Panc1 (cell line): ENCODE results near the gene SBF1. TPM values are rescaled to one million over a fixed set of nuclear protein-coding genes. Genes with fewer than 3 reads are reported as not detected.

ENCODE experiments used
- ATAC-seq: fragments of 200-7000 bp; cut with Tn5 transposase; 2 replicates; pipeline ENCODE4 v1.9.1; 2020; ENCODE audit warnings: mild to moderate bottlenecking, moderate library complexity
- BruUV-seq: library from RNA; stranded (reverse); fragments of 400-500 nt; replicated peaks from 2 replicates; lab custom pipeline; 2021; lab: Mats Ljungman, UMichigan
- CTCF ChIA-PET: fragments of 300-600 bp; sonication (Branson Sonifier 250); formaldehyde crosslinking; loops from one replicate; lab custom pipeline; 2022; ENCODE audit warnings: antibody characterized with exemption; lab: Charles Lee
- POLR2A ChIA-PET: fragments of 300-600 bp; sonication (Branson Sonifier 250); formaldehyde crosslinking; loops from one replicate; lab custom pipeline; 2022; ENCODE audit warnings: antibody characterized with exemption; lab: Charles Lee
- DNase-seq: peaks from one replicate; pipeline ENCODE4 v3.0.0-alpha.2; 2010; ENCODE audit warnings: low read depth, low spot score
- H3K27ac ChIP-seq: 2 replicates; pipeline ENCODE4 v1.5.1; 2011; ENCODE audit warnings: mild to moderate bottlenecking, low read length, inconsistent platforms
- H3K27me3 ChIP-seq: fragments of 200-500 bp; sonication (Bioruptor generic); 2 replicates; pipeline ENCODE4 v1.6.0; 2014; ENCODE audit warnings: low read length, inconsistent platforms; ENCODE audit not compliant: control insufficient read depth, insufficient read depth
- H3K36me3 ChIP-seq: fragments of 200-500 bp; sonication (Bioruptor generic); 2 replicates; pipeline ENCODE4 v1.5.1; 2014; ENCODE audit warnings: inconsistent platforms, mild to moderate bottlenecking, low read length, moderate library complexity; ENCODE audit not compliant: control insufficient read depth, insufficient read depth
- H3K4me1 ChIP-seq: 2 replicates; pipeline ENCODE4 v1.5.1; 2011; ENCODE audit warnings: inconsistent platforms, mild to moderate bottlenecking, low read length, moderate library complexity; ENCODE audit not compliant: control insufficient read depth, insufficient read depth
- H3K4me3 ChIP-seq, 2 experiments: 2 replicates each; pipeline ENCODE4 v1.5.1; 2011 to 2012; ENCODE audit warnings: low read depth in 2 of 2, low read length in 2 of 2, mild to moderate bottlenecking in 2 of 2, inconsistent platforms in 1 of 2, moderate library complexity in 1 of 2
- H3K9me3 ChIP-seq: fragments of 200-500 bp; sonication (Bioruptor generic); 2 replicates; pipeline ENCODE4 v1.5.1; 2014; ENCODE audit warnings: low read depth, mild to moderate bottlenecking, inconsistent platforms, low read length, moderate library complexity; ENCODE audit not compliant: control insufficient read depth, insufficient read depth
- POLR2AphosphoS5 ChIP-seq: IDR thresholded peaks from 2 replicates; pipeline ENCODE4 v1.6.1; 2012; ENCODE audit warnings: mild to moderate bottlenecking, low read depth, low read length, moderate library complexity
- SIN3A ChIP-seq: IDR thresholded peaks from 2 replicates; pipeline ENCODE4 v1.6.1; 2012; ENCODE audit warnings: low read depth, mild to moderate bottlenecking, low read length, moderate library complexity, borderline replicate concordance; ENCODE audit not compliant: insufficient read depth
- TCF7L2 ChIP-seq: IDR thresholded peaks from 2 replicates; pipeline ENCODE4 v1.6.1; 2011; ENCODE audit warnings: mild to moderate bottlenecking, low read depth, low read length, inconsistent platforms
- in situ Hi-C: cut with HindIII; loops from 2 replicates; pipeline ENCODE4 v1.10.0; 2016; ENCODE audit warnings: low sequenced_read_pairs, low pct_unique_long_range_greater_than_20kb
- intact Hi-C: fragments of 100-400 bp; cut with micrococcal nuclease; formaldehyde crosslinking; loops from one replicate; pipeline ENCODE4 v1.10.0; 2022; ENCODE audit not compliant: unreplicated experiment
- total RNA-seq: library from RNA; stranded (reverse); gene quantifications from one replicate; pipeline ENCODE4 v1.2.1, GENCODE V29; 2021; ENCODE audit not compliant: unreplicated experiment
- TF ChIP-seq, protein P1 (sequence below): fragments of 450-650 bp; IDR thresholded peaks from 2 replicates; pipeline ENCODE4 v1.5.1; 2017; ENCODE audit warnings: mild to moderate bottlenecking
- TF ChIP-seq, protein P2 (sequence below), 2 experiments: IDR thresholded peaks; 2 replicates each; pipeline ENCODE4 v1.6.1; 2011 to 2012; ENCODE audit warnings: low read depth in 2 of 2, control low read depth in 1 of 2, low read length in 1 of 2, mild to moderate bottlenecking in 1 of 2, moderate library complexity in 1 of 2; ENCODE audit not compliant: insufficient read depth in 1 of 2

The SBF1 gene
- total RNA-seq, 1 experiment from 2014 or later: 59.2 TPM

DNA sequence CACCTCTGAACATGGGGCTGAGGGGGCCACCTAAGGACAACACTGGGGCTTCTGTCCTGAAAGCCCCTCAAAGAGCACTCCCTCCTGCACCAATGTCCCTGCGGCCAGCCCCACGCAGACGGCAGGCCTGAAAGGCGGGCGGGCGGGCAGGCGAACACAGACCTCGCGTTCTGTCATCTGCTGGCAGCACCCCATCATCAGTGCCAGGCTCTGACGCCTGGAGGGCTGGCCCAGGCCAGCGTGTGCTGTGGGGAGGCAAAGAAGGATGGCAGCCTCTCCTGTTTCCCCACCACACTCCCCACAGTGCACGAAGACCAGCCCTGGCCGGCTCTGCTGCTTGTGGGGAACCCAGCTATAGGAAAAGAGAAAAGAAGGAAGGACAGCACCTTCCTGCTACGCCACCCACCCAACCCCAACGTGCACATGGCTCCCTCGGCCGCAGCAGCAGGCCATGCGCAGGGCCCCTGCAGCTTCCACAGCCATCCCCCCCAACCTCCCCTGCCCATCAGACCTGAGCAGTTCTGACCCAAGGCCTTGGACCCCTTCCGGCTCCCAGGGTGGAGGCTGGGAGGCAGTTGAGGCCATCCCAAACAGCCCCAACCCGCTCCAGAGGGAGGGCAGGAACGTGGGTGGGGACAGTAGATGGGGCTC lies 3.5 kb downstream of the SBF1 start:
- TF ChIP-seq POLR2AphosphoS5: no peak
- TF ChIP-seq, protein P1, sequence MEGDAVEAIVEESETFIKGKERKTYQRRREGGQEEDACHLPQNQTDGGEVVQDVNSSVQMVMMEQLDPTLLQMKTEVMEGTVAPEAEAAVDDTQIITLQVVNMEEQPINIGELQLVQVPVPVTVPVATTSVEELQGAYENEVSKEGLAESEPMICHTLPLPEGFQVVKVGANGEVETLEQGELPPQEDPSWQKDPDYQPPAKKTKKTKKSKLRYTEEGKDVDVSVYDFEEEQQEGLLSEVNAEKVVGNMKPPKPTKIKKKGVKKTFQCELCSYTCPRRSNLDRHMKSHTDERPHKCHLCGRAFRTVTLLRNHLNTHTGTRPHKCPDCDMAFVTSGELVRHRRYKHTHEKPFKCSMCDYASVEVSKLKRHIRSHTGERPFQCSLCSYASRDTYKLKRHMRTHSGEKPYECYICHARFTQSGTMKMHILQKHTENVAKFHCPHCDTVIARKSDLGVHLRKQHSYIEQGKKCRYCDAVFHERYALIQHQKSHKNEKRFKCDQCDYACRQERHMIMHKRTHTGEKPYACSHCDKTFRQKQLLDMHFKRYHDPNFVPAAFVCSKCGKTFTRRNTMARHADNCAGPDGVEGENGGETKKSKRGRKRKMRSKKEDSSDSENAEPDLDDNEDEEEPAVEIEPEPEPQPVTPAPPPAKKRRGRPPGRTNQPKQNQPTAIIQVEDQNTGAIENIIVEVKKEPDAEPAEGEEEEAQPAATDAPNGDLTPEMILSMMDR: no peak
- in situ Hi-C loops (no loop called here), intact Hi-C loops (no loop called here)
- H3K9me3 ChIP-seq: no peaks in the 10 kb centered on the region
- H3K27me3 ChIP-seq: no peaks in the 10 kb centered on the region
- DNase-seq: no peak
- peaks cover 15% of the 10 kb centered on the region for H3K4me1 ChIP-seq
- no TSS peak for BruUV-seq
- no peak overlapping the region for H3K4me3 ChIP-seq
- ChIA-PET CTCF (interaction anchor here (0.6 kb wide), 1 partner anchor 73 kb away, joined by 8 read pairs; no protein-coding TSS in a partner anchor), POLR2A (no interaction called here)
- no peak overlapping the region for H3K27ac ChIP-seq
- H3K36me3 ChIP-seq: no peaks in the 10 kb centered on the region; the same call in 1 of the 2 replicates
- ATAC-seq: no peak

GRCh38 chr22:50470491-50470890 lies 4.3 kb downstream of the SBF1 start:
- no peaks in the 10 kb centered on the region for H3K9me3 ChIP-seq
- TF ChIP-seq, protein P1: no peak
- TF ChIP-seq TCF7L2: no peak
- TF ChIP-seq, protein P2, sequence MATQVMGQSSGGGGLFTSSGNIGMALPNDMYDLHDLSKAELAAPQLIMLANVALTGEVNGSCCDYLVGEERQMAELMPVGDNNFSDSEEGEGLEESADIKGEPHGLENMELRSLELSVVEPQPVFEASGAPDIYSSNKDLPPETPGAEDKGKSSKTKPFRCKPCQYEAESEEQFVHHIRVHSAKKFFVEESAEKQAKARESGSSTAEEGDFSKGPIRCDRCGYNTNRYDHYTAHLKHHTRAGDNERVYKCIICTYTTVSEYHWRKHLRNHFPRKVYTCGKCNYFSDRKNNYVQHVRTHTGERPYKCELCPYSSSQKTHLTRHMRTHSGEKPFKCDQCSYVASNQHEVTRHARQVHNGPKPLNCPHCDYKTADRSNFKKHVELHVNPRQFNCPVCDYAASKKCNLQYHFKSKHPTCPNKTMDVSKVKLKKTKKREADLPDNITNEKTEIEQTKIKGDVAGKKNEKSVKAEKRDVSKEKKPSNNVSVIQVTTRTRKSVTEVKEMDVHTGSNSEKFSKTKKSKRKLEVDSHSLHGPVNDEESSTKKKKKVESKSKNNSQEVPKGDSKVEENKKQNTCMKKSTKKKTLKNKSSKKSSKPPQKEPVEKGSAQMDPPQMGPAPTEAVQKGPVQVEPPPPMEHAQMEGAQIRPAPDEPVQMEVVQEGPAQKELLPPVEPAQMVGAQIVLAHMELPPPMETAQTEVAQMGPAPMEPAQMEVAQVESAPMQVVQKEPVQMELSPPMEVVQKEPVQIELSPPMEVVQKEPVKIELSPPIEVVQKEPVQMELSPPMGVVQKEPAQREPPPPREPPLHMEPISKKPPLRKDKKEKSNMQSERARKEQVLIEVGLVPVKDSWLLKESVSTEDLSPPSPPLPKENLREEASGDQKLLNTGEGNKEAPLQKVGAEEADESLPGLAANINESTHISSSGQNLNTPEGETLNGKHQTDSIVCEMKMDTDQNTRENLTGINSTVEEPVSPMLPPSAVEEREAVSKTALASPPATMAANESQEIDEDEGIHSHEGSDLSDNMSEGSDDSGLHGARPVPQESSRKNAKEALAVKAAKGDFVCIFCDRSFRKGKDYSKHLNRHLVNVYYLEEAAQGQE (IDR thresholded peaks at IDR 0.05; ENCODE audit: insufficient read depth in 1 of 2, low read depth in 2 of 2, low read length in 1 of 2): no peak
- TF ChIP-seq POLR2AphosphoS5: no peak
- TF ChIP-seq SIN3A: no peak
- no peaks in the 10 kb centered on the region; the same call in 1 of the 2 replicates for H3K36me3 ChIP-seq
- DNase-seq: no peak
- H3K4me1 ChIP-seq: peaks cover 13% of the 10 kb centered on the region
- ATAC-seq: no peak
- H3K4me3 ChIP-seq: no peak overlapping the region
- intact Hi-C loops: no loop called here
- no TSS peak for BruUV-seq
- in situ Hi-C loops: no loop called here
- CTCF ChIA-PET: interaction anchor here (0.5 kb wide), 1 partner anchor 19 kb away, joined by 7 read pairs; no protein-coding TSS in a partner anchor
- no peaks in the 10 kb centered on the region for H3K27me3 ChIP-seq
- no peak overlapping the region for H3K27ac ChIP-seq
- POLR2A ChIA-PET: no interaction called here
